ENCODE data around the gene MT1G.

DNA sequence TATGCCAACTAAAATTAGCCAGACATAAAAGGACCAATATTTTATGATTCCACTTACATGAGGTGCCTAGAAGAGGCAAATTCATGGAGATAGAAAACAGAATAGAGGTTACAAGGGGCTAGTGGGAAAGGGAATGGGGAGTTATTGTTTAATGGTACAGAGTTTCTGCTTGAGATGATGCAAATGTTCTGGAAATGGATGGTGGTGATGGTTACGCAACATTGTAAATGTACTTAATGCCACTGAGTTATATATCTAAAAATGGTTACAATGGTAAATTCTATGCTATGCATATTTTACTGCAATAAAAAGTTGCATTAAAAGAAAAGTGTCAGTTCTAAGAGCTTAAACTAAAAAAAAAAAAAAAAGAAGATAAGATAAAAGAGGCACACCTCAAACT lies 32.3 kb upstream of the MT1G start:
- no peak for TF ChIP-seq CTCF (IDR thresholded peaks at IDR 0.05)
- TF ChIP-seq POLR2A (IDR thresholded peaks at IDR 0.05) = no peak

All from adrenal gland (tissue), 5 donors.